ENCODE measurements around the gene MPZL3. TPM values are rescaled to one million over a fixed set of nuclear protein-coding genes. Genes with fewer than 3 reads are reported as not detected.
A peak's percentile ranks its signal among the peaks of the same experiment; 100 is the strongest.

Gene MPZL3
- polyA plus RNA-seq, 3 donors from 2014 or later = 4.2 to 5.2 (median 4.8) TPM

GRCh38 chr11:118212131-118212725 lies 39.9 kb downstream of the MPZL3 start:
- DNase-seq = no peak
- Mint-ChIP-seq H3K4me3 (no peak overlapping the region), H3K4me1 (peaks cover 11 to 17% of the 10 kb centered on the region in 2 donors), H3K27me3 (ENCODE audit: low read depth in 3 of 3) (peaks cover 3 to 10% (median 8%) of the 10 kb centered on the region in 3 donors), H3K27ac (no peak overlapping the region), H3K9me3 (no peaks in the 10 kb centered on the region), H3K36me3 (peaks cover 0 to 4% (median 0%) of the 10 kb centered on the region in 3 donors)

GRCh38 chr11:118211006-118211405 lies 41.2 kb downstream of the MPZL3 start:
- H3K27ac Mint-ChIP-seq = no peak overlapping the region
- peaks cover 3 to 10% (median 7%) of the 10 kb centered on the region in 3 donors for H3K27me3 Mint-ChIP-seq (ENCODE audit: low read depth in 3 of 3)
- H3K4me1 Mint-ChIP-seq = peaks cover 22 to 29% of the 10 kb centered on the region in 2 donors
- peaks cover 0 to 7% (median 0%) of the 10 kb centered on the region in 3 donors for H3K36me3 Mint-ChIP-seq
- no peak overlapping the region for H3K4me3 Mint-ChIP-seq
- no peaks in the 10 kb centered on the region for H3K9me3 Mint-ChIP-seq
- DNase-seq = no peak

GRCh38 chr11:118210323-118210722 lies 41.8 kb downstream of the MPZL3 start:
- Mint-ChIP-seq H3K27me3 (ENCODE audit: low read depth in 3 of 3) (peaks cover 3 to 10% (median 8%) of the 10 kb centered on the region in 3 donors), H3K9me3 (no peaks in the 10 kb centered on the region), H3K36me3 (peaks cover 0 to 7% (median 0%) of the 10 kb centered on the region in 3 donors), H3K4me1 (peaks cover 24 to 34% of the 10 kb centered on the region in 2 donors), H3K27ac (no peak overlapping the region), H3K4me3 (no peak overlapping the region)
- no peak for DNase-seq

GRCh38 chr11:118209033-118209432 lies 43.1 kb downstream of the MPZL3 start:
- DNase-seq = no peak
- Mint-ChIP-seq H3K9me3 (no peaks in the 10 kb centered on the region), H3K36me3 (peaks cover 0 to 7% (median 0%) of the 10 kb centered on the region in 3 donors), H3K4me1 (peaks cover 20 to 21% of the 10 kb centered on the region in 2 donors), H3K4me3 (no peak overlapping the region), H3K27ac (no peak overlapping the region), H3K27me3 (ENCODE audit: low read depth in 3 of 3) (peaks cover 2 to 8% (median 8%) of the 10 kb centered on the region in 3 donors)

- Mint-ChIP-seq H3K4me1 (peaks cover 17 to 20% of the 10 kb centered on the region in 2 donors), H3K9me3 (no peaks in the 10 kb centered on the region), H3K36me3 (peaks cover 0 to 7% (median 0%) of the 10 kb centered on the region in 3 donors), H3K27ac (peak overlapping the region in 1 of 6 donors; percentile 24), H3K4me3 (no peak overlapping the region), H3K27me3 (ENCODE audit: low read depth in 3 of 3) (peaks cover 2 to 8% (median 5%) of the 10 kb centered on the region in 3 donors)
- DNase-seq = no peak
Measured at GRCh38 chr11:118207079-118207478, 45.1 kb downstream of the MPZL3 start.

GRCh38 chr11:118206391-118207031 lies 45.7 kb downstream of the MPZL3 start:
- Mint-ChIP-seq H3K27me3 (ENCODE audit: low read depth in 3 of 3) (peaks cover 2 to 8% (median 4%) of the 10 kb centered on the region in 3 donors), H3K4me3 (peak overlapping the region in 2 of 5 donors; percentile 36 to 44), H3K4me1 (peaks cover 17 to 20% of the 10 kb centered on the region in 2 donors), H3K27ac (peak overlapping the region in 4 of 6 donors; percentile 7 to 69 (median 40)), H3K36me3 (peaks cover 0 to 7% (median 0%) of the 10 kb centered on the region in 3 donors), H3K9me3 (no peaks in the 10 kb centered on the region)
- DNase-seq = no peak

GRCh38 chr11:118205606-118206378 lies 46.4 kb downstream of the MPZL3 start:
- Mint-ChIP-seq H3K27me3 (ENCODE audit: low read depth in 3 of 3) (peaks cover 2 to 8% (median 4%) of the 10 kb centered on the region in 3 donors), H3K27ac (peak overlapping the region in 3 of 6 donors; percentile 24 to 69 (median 65)), H3K4me3 (peak overlapping the region in 3 of 5 donors; percentile 18 to 44 (median 36)), H3K9me3 (no peaks in the 10 kb centered on the region), H3K4me1 (peaks cover 17 to 20% of the 10 kb centered on the region in 2 donors), H3K36me3 (peaks cover 0 to 7% (median 0%) of the 10 kb centered on the region in 3 donors)
- DNase-seq = no peak

- Mint-ChIP-seq H3K4me3 (no peak overlapping the region), H3K36me3 (peaks cover 0 to 3% (median 0%) of the 10 kb centered on the region in 3 donors), H3K27me3 (ENCODE audit: low read depth in 3 of 3) (peaks cover under 1 to 3% (median under 1%) of the 10 kb centered on the region in 3 donors), H3K4me1 (peaks cover 28 to 30% of the 10 kb centered on the region in 2 donors), H3K27ac (no peak overlapping the region), H3K9me3 (no peaks in the 10 kb centered on the region)
- peak; percentile 65 to 75 (median 69) for DNase-seq
Measured at GRCh38 chr11:118202599-118203422, 49.4 kb downstream of the MPZL3 start.

GRCh38 chr11:118201966-118202365 lies 50.2 kb downstream of the MPZL3 start:
- peak in 1 of 3 donors; percentile 20 for DNase-seq
- H3K36me3 Mint-ChIP-seq = peaks cover 0 to 3% (median 0%) of the 10 kb centered on the region in 3 donors
- H3K4me1 Mint-ChIP-seq = peaks cover 26 to 29% of the 10 kb centered on the region in 2 donors
- H3K27me3 Mint-ChIP-seq (ENCODE audit: low read depth in 3 of 3) = peaks cover 0 to 3% (median 3%) of the 10 kb centered on the region in 3 donors
- no peaks in the 10 kb centered on the region for H3K9me3 Mint-ChIP-seq
- H3K27ac Mint-ChIP-seq = no peak overlapping the region
- no peak overlapping the region for H3K4me3 Mint-ChIP-seq

GRCh38 chr11:118200901-118201680 lies 51.1 kb downstream of the MPZL3 start:
- peak in 1 of 3 donors; percentile 24 for DNase-seq
- peaks cover 0 to under 1% (median 0%) of the 10 kb centered on the region in 3 donors for H3K36me3 Mint-ChIP-seq
- H3K4me1 Mint-ChIP-seq = peaks cover 17 to 20% of the 10 kb centered on the region in 2 donors
- H3K27ac Mint-ChIP-seq = no peak overlapping the region
- H3K27me3 Mint-ChIP-seq (ENCODE audit: low read depth in 3 of 3) = peaks cover 0 to 3% (median 1%) of the 10 kb centered on the region in 3 donors
- H3K4me3 Mint-ChIP-seq = no peak overlapping the region
- no peaks in the 10 kb centered on the region for H3K9me3 Mint-ChIP-seq

GRCh38 chr11:118200497-118200896 lies 51.7 kb downstream of the MPZL3 start:
- H3K36me3 Mint-ChIP-seq = no peaks in the 10 kb centered on the region
- peaks cover 0 to 3% (median 0%) of the 10 kb centered on the region in 3 donors for H3K27me3 Mint-ChIP-seq (ENCODE audit: low read depth in 3 of 3)
- H3K4me3 Mint-ChIP-seq = no peak overlapping the region
- no peak for DNase-seq
- H3K4me1 Mint-ChIP-seq = peaks cover 11 to 14% of the 10 kb centered on the region in 2 donors
- H3K9me3 Mint-ChIP-seq = no peaks in the 10 kb centered on the region
- H3K27ac Mint-ChIP-seq = no peak overlapping the region

GRCh38 chr11:118199135-118199534 lies 53.0 kb downstream of the MPZL3 start:
- no peaks in the 10 kb centered on the region for H3K36me3 Mint-ChIP-seq
- DNase-seq = no peak
- H3K4me1 Mint-ChIP-seq = peaks cover 10 to 11% of the 10 kb centered on the region in 2 donors
- H3K27ac Mint-ChIP-seq = peak overlapping the region in 1 of 6 donors; percentile 53
- peak overlapping the region in 2 of 5 donors; percentile 61 to 63 for H3K4me3 Mint-ChIP-seq
- no peaks in the 10 kb centered on the region for H3K9me3 Mint-ChIP-seq
- H3K27me3 Mint-ChIP-seq (ENCODE audit: low read depth in 3 of 3) = peaks cover 0 to 3% (median 2%) of the 10 kb centered on the region in 3 donors
